B cell (primary cell): ENCODE results near the gene FKRP.

Experiments used
- EZH2 ChIP-seq: IDR thresholded peaks from 2 replicates; pipeline ENCODE4 v1.6.1; 2012; ENCODE audit warnings: borderline replicate concordance, low read depth, mild to moderate bottlenecking, moderate library complexity, low read length; ENCODE audit not compliant: insufficient read depth, poor library complexity, severe bottlenecking
- TF ChIP-seq, protein P1 (sequence below): fragments of 200-600 bp; IDR thresholded peaks from one replicate; pipeline ENCODE4 v1.8.0; 2022; ENCODE audit warnings: antibody characterized with exemption, mild to moderate bottlenecking

DNA sequence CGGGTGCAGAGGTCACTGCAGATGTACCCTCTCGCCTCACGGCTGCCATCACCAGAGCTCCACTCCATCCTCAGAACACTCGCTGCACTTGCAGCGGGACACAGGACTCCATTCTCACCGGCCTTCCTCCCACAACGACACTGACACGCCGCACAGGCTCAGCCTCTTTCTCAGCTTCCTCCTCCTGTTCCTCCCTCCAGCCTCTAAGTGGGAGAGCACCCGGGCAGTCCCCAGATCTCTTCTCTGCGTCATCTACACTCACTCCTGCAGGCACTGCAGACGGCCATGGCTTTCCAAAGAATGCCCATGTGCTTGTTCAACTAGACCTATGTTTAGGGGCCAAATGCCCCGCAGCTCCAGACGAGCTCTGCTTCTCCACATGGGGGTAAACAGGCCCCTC, 14.3 kb upstream of the FKRP start:
- TF ChIP-seq, protein P1, sequence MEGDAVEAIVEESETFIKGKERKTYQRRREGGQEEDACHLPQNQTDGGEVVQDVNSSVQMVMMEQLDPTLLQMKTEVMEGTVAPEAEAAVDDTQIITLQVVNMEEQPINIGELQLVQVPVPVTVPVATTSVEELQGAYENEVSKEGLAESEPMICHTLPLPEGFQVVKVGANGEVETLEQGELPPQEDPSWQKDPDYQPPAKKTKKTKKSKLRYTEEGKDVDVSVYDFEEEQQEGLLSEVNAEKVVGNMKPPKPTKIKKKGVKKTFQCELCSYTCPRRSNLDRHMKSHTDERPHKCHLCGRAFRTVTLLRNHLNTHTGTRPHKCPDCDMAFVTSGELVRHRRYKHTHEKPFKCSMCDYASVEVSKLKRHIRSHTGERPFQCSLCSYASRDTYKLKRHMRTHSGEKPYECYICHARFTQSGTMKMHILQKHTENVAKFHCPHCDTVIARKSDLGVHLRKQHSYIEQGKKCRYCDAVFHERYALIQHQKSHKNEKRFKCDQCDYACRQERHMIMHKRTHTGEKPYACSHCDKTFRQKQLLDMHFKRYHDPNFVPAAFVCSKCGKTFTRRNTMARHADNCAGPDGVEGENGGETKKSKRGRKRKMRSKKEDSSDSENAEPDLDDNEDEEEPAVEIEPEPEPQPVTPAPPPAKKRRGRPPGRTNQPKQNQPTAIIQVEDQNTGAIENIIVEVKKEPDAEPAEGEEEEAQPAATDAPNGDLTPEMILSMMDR, result no peak
- TF ChIP-seq EZH2, result no peak
